HT-29 (cell line): ENCODE results near the gene C9orf43. TPM values are rescaled to one million over a fixed set of nuclear protein-coding genes. Genes with fewer than 3 reads are reported as not detected.
"Not testable (repeated sequence)": the region's sequence is repeated elsewhere in the genome, so short reads cannot be mapped to it uniquely, and the experiment has no call there.

Experiments used
- DNase-seq: peaks from one replicate; pipeline ENCODE4 v3.0.0-alpha.2; 2015; ENCODE audit warnings: low spot score
- total RNA-seq: library from RNA; depleted of rRNA; stranded (reverse); fragments of >200 nt; shearing (Covaris generic); gene quantifications from 2 replicates; pipeline ENCODE4 v1.2.3, GENCODE V29; 2014; rRNA removed

C9orf43 gene, protein sequence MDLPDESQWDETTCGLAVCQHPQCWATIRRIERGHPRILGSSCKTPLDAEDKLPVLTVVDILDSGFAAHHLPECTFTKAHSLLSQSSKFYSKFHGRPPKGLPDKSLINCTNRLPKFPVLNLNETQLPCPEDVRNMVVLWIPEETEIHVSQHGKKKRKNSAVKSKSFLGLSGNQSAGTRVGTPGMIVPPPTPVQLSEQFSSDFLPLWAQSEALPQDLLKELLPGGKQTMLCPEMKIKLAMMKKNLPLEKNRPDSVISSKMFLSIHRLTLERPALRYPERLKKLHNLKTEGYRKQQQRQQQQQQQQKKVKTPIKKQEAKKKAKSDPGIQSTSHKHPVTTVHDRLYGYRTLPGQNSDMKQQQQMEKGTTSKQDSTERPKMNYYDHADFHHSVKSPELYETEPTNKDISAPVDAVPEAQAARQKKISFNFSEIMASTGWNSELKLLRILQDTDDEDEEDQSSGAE
- 0.92 and 1.1 TPM in 2 replicates for total RNA-seq

DNA sequence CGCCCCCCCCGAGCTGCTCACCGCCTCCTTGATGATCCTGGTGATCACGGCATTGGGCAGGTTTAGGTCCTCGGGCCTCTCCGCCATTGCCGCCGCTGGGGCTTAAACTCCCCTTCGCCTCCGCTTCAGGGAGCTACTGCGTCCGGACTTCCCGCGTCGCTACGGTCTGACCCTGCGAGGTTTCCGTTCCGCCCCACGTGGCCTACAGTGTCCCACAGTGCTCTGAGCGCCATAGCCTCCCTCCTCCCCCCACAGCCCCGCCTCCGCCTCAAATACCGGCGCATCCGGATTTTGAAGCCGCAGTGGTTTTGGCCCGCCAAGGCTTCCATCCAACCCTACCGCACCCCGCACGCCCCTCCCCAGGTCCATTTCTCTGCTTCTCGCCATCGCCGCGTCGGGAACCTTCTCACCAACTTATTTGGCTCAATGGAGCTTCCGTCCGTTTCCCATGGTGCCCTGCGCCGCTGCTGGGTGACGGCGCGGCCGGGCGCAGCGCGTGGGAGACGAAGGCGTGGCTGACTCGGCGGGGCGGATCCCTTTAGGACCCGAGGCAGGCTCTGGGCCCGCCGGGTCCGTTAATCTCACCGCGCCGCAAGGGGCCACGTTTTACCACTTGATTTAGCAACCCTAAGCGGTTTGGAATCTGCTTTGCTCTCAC, at the start of gene C9orf43, which contains the start of gene POLE3:
C9orf43 (plus strand) TSS at position 541 of the 658 bp plus-strand sequence. CDS start 2,747 bp downstream, outside the sequence.
POLE3 (minus strand) TSS at position 469 of the 658 bp plus-strand sequence; CDS start at position 87, 382 bp downstream.
- DNase-seq, result peak; percentile 95

DNA sequence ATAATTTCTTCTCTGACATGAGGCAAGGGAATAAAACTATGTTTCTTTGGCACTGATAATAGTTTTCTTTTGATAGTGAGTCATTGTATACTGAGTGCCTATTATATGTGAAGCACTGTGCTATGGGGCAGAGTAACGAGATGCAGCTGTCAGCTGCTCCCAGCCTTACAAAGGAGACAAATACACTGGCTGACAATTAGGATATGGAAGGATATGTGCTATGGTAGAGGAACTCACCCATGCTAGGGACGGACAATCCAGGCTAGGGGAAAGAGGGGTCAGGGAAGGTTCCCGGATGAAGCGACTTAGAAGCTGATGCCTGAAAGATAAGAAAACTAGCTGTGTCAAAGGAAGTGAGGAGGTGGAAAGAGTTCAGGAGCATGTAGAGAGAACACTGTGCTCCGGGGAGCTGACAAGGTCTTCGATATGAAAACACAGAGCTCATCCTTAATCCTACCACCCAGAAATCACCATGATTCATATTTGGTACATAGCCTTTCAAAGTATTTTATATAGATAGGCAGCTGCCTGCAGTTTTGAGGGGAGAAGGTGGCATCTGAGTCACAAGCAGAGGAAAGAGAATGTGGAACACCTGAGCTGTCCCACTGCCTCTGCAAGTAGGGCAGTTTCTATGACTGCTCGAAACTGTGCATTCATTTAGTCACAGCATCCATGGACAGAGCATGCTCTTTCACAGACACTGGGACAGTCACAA, 49.1 kb upstream of the C9orf43 start:
- DNase-seq, result no peak

DNA sequence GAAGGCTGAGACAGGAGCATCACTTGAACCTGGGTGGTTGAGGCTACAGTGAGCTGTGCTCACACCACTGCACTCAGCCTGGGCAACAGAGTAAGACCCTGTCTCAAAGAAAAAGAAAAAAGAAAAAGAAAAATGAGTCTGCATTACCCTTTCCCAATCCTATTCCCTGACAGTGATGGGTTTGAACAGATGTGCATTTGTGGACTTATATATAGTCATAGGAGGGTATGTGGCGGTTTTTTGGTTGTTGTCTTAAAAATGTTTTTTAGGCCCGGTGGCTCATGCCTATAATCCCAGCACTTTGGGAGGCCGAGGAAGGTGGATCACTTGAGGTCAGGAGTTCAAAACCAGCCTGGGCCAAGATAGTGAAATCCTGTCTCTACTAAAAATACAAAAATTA, 47.2 kb upstream of the C9orf43 start:
- no peak for DNase-seq

DNA sequence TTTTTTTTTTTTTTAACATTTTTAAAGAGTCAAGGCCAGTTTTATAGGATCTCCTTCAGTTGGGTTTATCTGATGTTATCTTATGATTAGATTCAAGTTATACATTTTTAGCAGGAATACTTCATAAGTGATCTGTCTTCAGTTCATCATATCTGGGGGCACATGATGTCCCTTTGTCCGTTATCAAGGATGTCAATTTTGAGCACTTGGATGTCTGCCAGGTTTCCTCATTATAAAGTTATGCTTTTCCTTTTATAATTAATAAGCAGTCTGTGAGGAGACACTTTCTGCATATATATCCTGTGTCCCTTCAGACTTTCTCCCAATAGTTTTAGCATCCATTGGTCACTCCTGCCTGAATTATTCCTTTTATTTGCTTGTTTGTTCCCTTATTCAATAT, 45.6 kb upstream of the C9orf43 start:
- no peak for DNase-seq

DNA sequence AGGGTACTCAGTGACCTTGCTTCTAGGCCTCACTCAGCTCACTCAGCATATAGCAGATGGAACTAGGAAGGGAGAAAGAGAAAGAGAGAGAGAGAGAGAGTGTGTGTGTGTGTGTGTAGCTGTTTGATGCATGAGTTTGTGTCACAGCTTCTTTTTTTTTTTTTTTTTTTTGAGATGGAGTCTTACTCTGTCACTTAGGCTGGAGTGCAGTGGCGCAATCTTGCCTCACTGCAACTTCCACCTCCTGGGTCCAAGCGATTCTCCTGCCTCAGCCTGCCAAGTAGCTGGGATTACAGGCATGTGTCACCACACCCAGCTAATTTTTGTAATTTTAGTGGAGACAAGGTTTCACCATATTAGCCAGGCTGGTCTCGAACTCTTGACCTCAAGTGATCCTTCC, 44.9 kb upstream of the C9orf43 start:
- DNase-seq, result not testable (repeated sequence)

DNA sequence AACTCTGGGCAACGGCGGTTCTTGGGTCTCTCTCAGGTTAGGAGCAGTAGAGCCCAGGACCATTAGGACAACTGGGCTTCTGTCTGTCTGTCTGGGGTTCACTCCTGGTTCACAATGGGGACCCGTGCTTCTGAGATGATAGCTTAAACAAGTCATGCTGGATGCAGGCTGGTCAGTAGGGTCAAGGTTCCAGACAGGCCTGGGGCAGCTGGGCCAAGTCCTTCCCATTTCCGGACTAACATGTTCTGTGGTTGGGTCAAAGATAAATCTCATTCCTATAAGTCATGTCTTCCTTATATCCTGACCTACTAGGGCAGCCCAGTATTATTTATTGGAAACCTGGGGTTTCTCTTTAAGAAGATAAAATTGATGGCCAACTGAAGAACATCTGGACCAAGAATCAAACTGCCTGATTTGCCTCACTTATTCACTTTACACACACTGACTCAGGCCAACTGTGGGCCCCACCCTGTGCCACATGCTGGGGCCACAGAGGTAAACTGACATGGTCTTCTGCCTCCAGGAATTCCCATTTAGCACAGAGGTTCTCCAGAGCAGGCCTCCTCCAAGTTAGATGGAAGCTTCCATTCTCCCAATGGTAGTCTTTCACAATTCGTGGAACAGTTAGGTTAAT, 42.1 kb upstream of the C9orf43 start:
- DNase-seq, result no peak

DNA sequence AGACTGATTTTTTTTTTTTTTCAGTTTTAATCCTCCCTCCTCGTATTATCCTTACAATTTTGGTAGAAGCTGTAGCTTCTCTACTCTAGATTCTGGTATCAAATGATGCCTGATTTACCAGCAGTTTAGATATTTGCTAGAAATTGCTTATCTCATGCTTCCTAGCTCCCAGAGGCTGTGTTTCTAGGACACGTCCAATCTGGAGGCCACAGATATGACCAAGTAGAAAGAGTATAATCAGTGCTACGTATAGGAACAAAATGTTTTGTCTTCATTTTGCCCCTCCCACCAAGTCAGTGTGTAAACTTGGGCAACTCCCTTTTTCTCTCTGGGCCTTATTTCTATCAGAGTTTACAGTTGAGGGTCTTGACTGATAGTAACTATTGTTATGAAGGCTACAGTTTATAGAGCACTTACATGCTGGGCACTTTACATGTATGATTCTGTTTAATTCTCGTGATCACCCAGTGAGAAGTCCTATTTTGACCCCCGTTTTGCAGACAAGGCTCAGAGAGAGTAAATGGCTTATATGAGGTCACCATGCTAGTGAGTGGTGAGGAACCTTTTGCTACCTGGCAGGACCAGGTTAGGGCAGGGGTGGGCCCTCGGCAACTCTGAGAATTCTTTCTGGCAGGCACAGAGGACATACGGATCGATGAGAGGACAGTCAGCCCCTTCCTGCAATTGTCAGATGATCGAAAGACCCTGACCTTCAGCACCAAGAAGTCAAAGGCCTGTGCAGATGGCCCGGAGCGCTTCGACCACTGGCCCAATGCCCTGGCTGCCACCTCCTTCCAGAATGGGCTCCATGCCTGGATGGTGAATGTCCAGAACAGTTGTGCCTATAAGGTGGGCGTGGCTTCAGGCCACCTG, 41.3 kb upstream of the C9orf43 start:
- DNase-seq, result no peak

DNA sequence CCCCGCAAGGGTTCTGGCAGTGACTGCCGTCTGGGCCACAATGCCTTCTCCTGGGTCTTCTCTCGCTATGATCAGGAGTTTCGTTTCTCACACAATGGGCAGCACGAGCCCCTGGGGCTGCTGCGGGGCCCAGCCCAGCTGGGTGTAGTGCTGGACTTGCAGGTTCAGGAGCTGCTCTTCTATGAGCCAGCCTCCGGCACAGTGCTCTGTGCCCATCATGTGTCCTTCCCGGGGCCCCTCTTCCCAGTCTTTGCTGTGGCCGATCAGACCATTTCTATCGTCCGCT, 40.7 kb upstream of the C9orf43 start:
- DNase-seq, result no peak

DNA sequence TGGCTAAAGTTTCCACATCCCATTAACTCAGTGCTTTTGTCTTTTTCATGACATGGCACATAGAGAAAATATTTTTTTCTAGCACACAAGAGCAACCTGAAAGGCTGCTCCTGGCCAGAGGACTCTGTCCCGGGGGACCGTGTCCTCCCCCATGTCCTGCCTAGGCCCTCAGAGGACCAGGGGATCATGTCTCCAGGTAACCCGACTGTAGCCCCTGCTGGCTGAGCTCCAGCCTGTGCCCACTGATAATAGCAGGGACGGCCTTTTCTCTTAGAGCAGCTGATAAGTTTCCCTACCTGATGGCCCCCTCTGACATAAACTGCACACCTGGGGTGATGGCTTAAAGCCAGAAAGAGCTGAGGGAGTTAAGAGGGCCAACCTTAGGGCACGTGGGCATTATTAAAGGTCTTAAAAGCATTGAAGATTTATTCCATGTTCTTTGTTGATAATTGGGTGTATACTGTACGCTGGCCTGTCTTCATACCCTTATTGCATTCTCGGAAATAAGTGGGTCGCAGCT, 39.7 kb upstream of the C9orf43 start:
- DNase-seq, result no peak

DNA sequence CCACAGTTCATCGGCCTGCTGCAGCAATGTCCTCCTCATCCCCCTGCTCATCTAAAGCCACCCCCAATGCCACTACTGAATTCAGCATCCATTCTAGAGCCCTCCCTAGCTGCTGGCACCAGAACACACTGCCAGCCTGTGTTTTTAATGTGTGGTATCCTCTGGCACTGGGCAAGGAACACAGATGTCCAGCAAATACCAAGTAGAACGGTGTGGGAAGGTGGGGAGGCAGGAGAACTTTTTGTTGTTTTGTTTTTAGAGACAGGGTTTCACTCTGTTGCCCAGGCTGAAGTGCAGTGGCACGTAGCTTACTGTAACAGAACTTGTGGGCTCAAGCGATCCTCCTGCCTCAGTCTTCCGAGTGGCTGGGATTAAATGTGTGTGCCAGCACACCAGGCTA, 38.5 kb upstream of the C9orf43 start:
- DNase-seq, result no peak

DNA sequence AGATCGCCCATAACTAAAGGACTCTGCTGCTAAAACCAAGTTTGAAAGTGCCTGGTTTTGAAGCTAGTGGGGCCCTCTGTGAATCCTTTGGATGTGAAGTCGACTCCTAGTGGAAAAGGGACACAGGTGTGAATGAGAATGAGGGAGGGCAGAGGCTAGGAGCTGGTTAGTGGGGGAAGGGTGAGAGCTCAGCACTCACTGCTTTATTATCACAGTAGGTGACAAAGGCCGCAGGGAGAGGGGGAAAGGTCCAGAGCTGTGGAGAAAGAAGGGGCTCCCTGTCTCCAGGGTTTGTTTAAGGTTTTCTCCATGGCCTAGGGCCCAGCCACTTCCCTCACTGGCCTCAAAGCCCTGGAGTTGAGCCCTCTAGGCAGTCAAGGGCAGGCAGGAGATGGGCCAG, 37.3 kb upstream of the C9orf43 start:
- DNase-seq, result no peak

DNA sequence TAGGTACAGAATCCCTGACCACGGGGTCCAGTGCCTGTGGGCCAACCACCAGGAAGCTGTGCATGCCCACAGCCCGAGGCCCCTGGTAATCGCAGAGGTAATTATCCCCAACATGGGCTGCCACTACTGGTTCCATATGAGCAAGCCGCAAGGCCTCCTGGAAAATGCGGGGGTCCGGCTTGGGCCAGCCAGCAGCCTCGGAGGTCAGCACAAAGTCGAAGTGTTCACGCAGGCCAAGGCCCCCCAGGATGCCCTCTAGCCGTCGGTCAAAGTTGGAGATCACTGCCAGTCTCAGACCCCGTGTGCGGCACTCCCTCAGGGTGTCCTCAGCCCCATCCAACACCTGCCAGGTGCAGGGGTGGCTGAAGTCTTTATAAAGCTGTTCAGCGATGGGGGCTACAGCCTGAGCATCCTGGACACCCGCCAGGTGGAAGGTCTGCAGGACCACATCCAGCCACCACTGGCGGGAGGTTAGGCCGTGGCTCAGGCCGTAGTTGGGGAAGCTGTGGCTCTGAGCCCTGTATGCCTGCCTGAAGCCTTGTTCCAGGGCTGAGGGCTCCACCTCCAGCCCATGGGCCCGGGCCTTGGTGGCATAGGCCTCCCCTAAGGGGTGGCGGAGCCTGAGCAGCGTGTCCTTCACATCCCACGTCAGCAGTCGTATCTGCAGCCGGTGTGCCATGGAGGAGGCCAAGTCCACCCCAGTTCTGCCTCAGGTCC, 36.7 kb upstream of the C9orf43 start:
- no peak for DNase-seq

DNA sequence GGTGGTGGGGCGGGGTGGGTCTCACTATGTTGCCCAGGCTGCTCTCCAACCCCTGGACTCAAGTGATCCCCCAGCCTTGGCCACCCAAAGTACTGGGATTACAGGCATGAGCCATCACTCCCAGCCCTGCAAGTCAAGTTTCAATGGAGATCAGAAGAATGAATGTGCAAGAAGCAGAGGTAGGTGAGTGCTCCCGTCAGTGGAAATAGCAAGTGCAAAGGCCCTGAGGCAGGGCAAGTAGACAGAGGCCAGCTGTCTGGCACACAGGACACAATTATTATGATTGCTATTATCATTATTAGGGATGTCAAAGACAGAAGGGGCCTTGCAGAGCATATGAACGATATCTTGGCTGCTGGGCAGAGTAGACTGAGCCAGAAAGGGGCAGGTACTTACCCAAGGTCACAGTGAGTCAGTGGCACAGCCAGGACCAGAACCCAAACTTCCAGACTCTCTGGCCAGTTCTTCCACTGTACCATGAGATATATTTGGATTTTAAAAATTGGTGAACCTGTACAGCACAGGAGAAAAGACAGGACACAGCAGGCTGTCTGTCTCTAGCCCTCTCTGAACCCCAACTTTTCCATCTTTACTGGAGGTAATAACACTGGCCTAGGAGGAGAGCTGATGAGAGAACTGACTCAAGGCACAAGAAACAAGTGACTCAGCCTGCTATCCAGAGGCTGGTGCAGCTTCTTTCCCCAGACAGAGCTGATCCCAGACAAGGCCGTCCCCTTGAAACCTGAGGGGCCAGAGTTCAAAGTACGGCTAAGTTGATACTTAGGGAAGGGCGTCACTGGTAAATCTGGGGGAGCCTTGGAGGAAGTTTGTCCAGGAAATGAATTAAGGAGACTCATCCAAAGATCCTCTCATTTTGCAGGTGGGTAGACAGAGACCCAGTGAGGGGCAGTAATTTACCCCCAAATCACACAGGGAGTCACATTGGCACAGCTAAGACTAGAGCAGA, 35.2 kb upstream of the C9orf43 start:
- DNase-seq, result peak; percentile 57

DNA sequence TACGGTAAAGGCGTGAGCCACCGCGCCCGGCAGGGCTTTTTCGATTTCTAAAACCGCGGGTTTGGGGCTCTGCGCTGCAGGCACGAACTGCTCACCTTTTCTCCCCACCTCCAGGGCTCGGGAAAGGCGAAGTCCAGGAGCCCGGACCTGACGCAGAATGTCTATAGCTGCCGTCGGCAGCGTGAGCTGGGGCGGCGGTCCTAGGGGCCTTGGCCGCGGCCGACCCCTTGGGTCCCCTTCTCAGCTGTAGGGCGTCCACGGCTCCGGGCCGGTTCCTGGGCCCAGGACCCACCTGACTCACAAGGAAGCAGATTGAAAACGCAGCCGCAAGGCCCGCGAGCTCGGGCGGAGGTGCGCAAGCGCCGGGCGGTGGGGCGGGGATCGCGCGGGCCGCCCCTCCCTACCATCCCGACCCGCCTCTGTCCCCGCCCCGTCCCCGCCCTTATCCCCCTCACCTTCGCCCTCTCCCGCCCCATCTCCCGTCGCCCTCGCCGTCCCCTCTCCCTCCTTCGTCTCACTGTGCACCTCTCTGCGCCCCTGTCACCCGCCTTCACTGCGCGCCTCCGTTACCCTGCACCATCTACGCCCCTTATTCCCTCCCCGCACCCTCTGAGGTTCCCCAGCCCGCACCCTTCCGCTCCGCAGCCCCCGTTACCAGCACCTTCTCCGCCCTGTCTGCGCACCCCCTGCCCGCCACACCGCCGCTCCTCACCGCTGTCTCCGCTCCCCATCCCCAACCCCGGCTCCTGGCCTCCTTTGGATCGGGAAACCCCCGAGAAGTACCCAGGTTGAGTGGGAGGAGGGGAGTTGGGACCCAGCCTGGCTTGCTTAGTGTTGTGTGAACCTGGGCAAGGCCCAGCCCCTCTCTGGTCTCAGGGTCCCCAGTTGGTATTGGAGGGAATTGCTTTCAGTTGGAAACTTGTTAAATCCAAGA, 33.6 kb upstream of the C9orf43 start, which contains the start of gene HDHD3:
HDHD3 (minus strand) TSS at position 353 of the 934 bp plus-strand sequence. CDS start 2,632 bp downstream, outside the sequence.
- DNase-seq, result peak; percentile 81

DNA sequence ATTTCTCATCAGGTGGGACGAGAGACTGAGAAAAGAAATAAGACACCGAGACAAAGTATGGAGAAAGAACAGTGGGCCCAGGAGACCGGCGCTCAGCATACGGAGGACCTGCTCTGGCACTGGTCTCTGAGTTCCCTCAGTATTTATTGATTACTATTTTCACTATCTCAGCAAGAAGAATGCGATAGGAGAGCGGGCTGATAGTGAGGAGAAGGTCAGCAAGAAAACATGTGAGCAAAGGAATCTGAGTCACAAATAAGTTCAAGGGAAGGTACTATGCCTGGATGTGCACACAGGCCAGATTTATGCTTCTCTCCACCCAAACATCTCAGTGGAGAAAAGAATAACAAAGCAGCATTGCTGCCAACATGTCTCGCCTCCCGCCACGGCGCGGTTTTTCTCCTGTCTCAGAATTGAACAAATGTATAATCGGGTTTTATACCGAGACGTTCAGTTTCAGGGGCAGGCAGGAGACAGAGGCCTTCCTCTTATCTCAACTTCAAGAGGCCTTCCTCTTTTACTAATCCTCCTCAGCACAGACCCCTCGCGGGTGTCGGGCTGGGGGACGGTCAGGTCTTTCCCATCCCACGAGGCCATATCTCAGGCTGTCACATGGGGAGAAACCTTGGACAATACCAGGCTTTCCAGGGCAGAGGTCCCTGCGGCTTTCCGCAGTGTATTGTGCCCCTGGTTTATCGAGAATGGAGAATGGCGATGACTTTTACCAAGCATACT, 31.3 kb upstream of the C9orf43 start:
- DNase-seq, result not testable (repeated sequence)

DNA sequence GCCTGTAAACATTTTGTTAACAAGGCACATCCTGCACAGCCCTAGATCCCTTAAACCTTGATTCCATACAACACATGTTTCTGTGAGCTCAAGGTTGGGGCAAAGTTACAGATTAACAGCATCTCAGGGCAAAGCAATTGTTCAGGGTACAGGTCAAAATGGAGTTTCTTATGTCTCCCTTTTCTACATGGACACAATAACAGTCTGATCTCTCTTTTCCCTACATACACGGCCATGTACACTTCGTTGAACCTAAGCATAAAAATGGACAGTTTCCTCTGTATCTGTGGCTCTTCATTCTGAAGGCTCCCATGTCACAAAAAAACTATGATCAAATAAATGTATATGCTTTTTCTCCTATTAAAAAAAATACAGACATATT, 30.7 kb upstream of the C9orf43 start:
- DNase-seq, result not testable (repeated sequence)
